HEK293 (cell line): ENCODE data around the gene PPP1R10.
A peak's percentile ranks its signal among the peaks of the same experiment; 100 is the strongest.

Experiments
- CTCF ChIA-PET: fragments of 350-600 bp; formaldehyde crosslinking; extraction: SDS; loops from one replicate; lab custom pipeline; 2021; ENCODE audit warnings: antibody characterized with exemption; lab: Yijun Ruan, JAX
- POLR2A ChIA-PET: fragments of 300-600 bp; formaldehyde crosslinking; extraction: SDS; loops from one replicate; lab custom pipeline; 2020; ENCODE audit warnings: antibody characterized with exemption, inconsistent platforms; lab: Yijun Ruan, JAX
- H3K27ac ChIP-seq: fragments of 200-500 bp; sonication (Bioruptor generic); 2 replicates; pipeline ENCODE4 v1.5.1; 2014; ENCODE audit warnings: low read depth, low read length, control low read depth, inconsistent platforms; ENCODE audit errors: extremely low read depth
- H3K36me3 ChIP-seq, 2 experiments: fragments of 200-500 bp in 1 of 2; sonication (Bioruptor generic) in 1 of 2; 1 replicate in 1 of 2; 2 replicates in 1 of 2; pipeline ENCODE4 v1.5.1; 2014 to 2017; ENCODE audit warnings: inconsistent platforms in 2 of 2, low read length in 2 of 2; ENCODE audit not compliant: control insufficient read depth in 2 of 2, insufficient read depth in 1 of 2
- H3K4me1 ChIP-seq: fragments of 200-500 bp; sonication (Bioruptor generic); 2 replicates; pipeline ENCODE4 v1.5.1; 2014; ENCODE audit warnings: mild to moderate bottlenecking, low read length, inconsistent platforms; ENCODE audit not compliant: control insufficient read depth, insufficient read depth
- H3K4me3 ChIP-seq: 2 replicates; pipeline ENCODE4 v1.5.1; 2011; ENCODE audit warnings: low read depth, mild to moderate bottlenecking, control low read depth, low read length, moderate library complexity
- H3K9me3 ChIP-seq: fragments of 200-500 bp; sonication (Bioruptor generic); 2 replicates; pipeline ENCODE4 v1.5.1; 2014; ENCODE audit warnings: low read depth, low read length, inconsistent platforms; ENCODE audit not compliant: control insufficient read depth, insufficient read depth
- GFI1B ChIP-seq: fragments of 450-650 bp; formaldehyde crosslinking; IDR thresholded peaks from 2 replicates; pipeline ENCODE4 v1.5.1; 2016; ENCODE audit warnings: missing biosample characterization, missing genetic modification characterization
- IKZF3 ChIP-seq: fragments of 450-650 bp; IDR thresholded peaks from 2 replicates; pipeline ENCODE4 v1.5.0; 2018; ENCODE audit warnings: missing biosample characterization, mild to moderate bottlenecking, missing genetic modification characterization, moderate library complexity
- MEIS1 ChIP-seq: sonication (generic); formaldehyde crosslinking; IDR thresholded peaks from 2 replicates; pipeline ENCODE4 v1.8.1; 2022; ENCODE audit warnings: missing genetic modification reagents, mild to moderate bottlenecking, borderline replicate concordance
- PRDM4 ChIP-seq: fragments of 450-650 bp; formaldehyde crosslinking; IDR thresholded peaks from 2 replicates; pipeline ENCODE4 v1.5.1; 2017; ENCODE audit warnings: missing biosample characterization, missing genetic modification characterization
- SALL2 ChIP-seq: fragments of 450-650 bp; formaldehyde crosslinking; IDR thresholded peaks from 2 replicates; pipeline ENCODE4 v1.5.0; 2017; ENCODE audit warnings: missing biosample characterization, mild to moderate bottlenecking, missing genetic modification characterization, borderline replicate concordance
- SP2 ChIP-seq: fragments of 450-650 bp; formaldehyde crosslinking; IDR thresholded peaks from 2 replicates; pipeline ENCODE4 v1.5.1; 2016; ENCODE audit warnings: missing biosample characterization, missing genetic modification characterization
- SP3 ChIP-seq: fragments of 450-650 bp; formaldehyde crosslinking; IDR thresholded peaks from 2 replicates; pipeline ENCODE4 v1.5.1; 2016; ENCODE audit warnings: missing biosample characterization, missing genetic modification characterization
- ZBTB48 ChIP-seq: fragments of 450-650 bp; formaldehyde crosslinking; IDR thresholded peaks from 2 replicates; pipeline ENCODE4 v1.5.1; 2016; ENCODE audit warnings: missing biosample characterization, missing genetic modification characterization
- ZFHX2 ChIP-seq: fragments of 450-650 bp; formaldehyde crosslinking; conservative IDR thresholded peaks from 2 replicates; pipeline ENCODE4 v1.5.1; 2016; ENCODE audit warnings: missing biosample characterization, missing genetic modification characterization
- ZNF175 ChIP-seq: fragments of 450-650 bp; formaldehyde crosslinking; IDR thresholded peaks from 2 replicates; pipeline ENCODE4 v1.5.1; 2016; ENCODE audit warnings: missing biosample characterization, missing genetic modification characterization
- ZNF184 ChIP-seq: fragments of 450-650 bp; IDR thresholded peaks from 2 replicates; pipeline ENCODE4 v1.5.1; 2018; ENCODE audit warnings: missing biosample characterization, mild to moderate bottlenecking, missing genetic modification characterization
- ZNF211 ChIP-seq: fragments of 450-650 bp; formaldehyde crosslinking; IDR thresholded peaks from 2 replicates; pipeline ENCODE4 v1.5.1; 2016; ENCODE audit warnings: low read depth, missing biosample characterization, missing genetic modification characterization
- ZNF335 ChIP-seq: fragments of 450-650 bp; formaldehyde crosslinking; conservative IDR thresholded peaks from 2 replicates; pipeline ENCODE4 v1.5.1; 2016; ENCODE audit warnings: missing biosample characterization, missing genetic modification characterization
- ZNF341 ChIP-seq: fragments of 450-650 bp; formaldehyde crosslinking; IDR thresholded peaks from 2 replicates; pipeline ENCODE4; 2016; ENCODE audit warnings: low read depth, missing biosample characterization, missing genetic modification characterization
- ZNF362 ChIP-seq: fragments of 450-650 bp; formaldehyde crosslinking; IDR thresholded peaks from 2 replicates; pipeline ENCODE4 v1.5.1; 2016; ENCODE audit warnings: missing biosample characterization, missing genetic modification characterization
- ZNF426 ChIP-seq: fragments of 450-650 bp; formaldehyde crosslinking; IDR thresholded peaks from 2 replicates; pipeline ENCODE4 v1.5.1; 2017; ENCODE audit warnings: missing biosample characterization, missing genetic modification characterization, mild to moderate bottlenecking, inconsistent platforms, moderate library complexity
- ZNF473 ChIP-seq: fragments of 450-650 bp; formaldehyde crosslinking; IDR thresholded peaks from 2 replicates; pipeline ENCODE4 v1.5.1; 2017; ENCODE audit warnings: missing biosample characterization, missing genetic modification characterization
- ZNF501 ChIP-seq: fragments of 450-650 bp; formaldehyde crosslinking; IDR thresholded peaks from 2 replicates; pipeline ENCODE4 v1.5.1; 2016; ENCODE audit warnings: missing biosample characterization, missing genetic modification characterization
- ZNF585B ChIP-seq: fragments of 450-650 bp; formaldehyde crosslinking; IDR thresholded peaks from 2 replicates; pipeline ENCODE4 v1.5.1; 2016; ENCODE audit warnings: missing biosample characterization, missing genetic modification characterization
- ZNF623 ChIP-seq: fragments of 450-650 bp; formaldehyde crosslinking; IDR thresholded peaks from 2 replicates; pipeline ENCODE4 v1.5.1; 2016; ENCODE audit warnings: missing biosample characterization, missing genetic modification characterization
- ZNF660 ChIP-seq: fragments of 450-650 bp; IDR thresholded peaks from 2 replicates; pipeline ENCODE4 v1.5.1; 2018; ENCODE audit warnings: missing biosample characterization, mild to moderate bottlenecking, missing genetic modification characterization
- ZNF664 ChIP-seq: fragments of 450-650 bp; formaldehyde crosslinking; IDR thresholded peaks from 2 replicates; pipeline ENCODE4 v1.5.1; 2016; ENCODE audit warnings: missing biosample characterization, missing genetic modification characterization
- ZNF830 ChIP-seq: fragments of 450-650 bp; IDR thresholded peaks from 2 replicates; pipeline ENCODE4 v1.5.0; 2018; ENCODE audit warnings: missing biosample characterization, missing genetic modification characterization, low read depth, mild to moderate bottlenecking, moderate library complexity
- ZXDB ChIP-seq: fragments of 450-650 bp; formaldehyde crosslinking; IDR thresholded peaks from 2 replicates; pipeline ENCODE4 v1.5.1; 2016; ENCODE audit warnings: missing biosample characterization, missing genetic modification characterization
- TF ChIP-seq, protein P1 (sequence below): fragments of 450-650 bp; formaldehyde crosslinking; IDR thresholded peaks from 2 replicates; pipeline ENCODE4 v1.5.1; 2016; ENCODE audit warnings: missing biosample characterization, missing genetic modification characterization
- TF ChIP-seq, protein P2 (sequence below): fragments of 450-650 bp; formaldehyde crosslinking; IDR thresholded peaks from 2 replicates; pipeline ENCODE4 v1.5.1; 2017; ENCODE audit warnings: missing biosample characterization, mild to moderate bottlenecking, missing genetic modification characterization, moderate library complexity
- TF ChIP-seq, protein P3 (sequence below): fragments of 450-650 bp; formaldehyde crosslinking; IDR thresholded peaks from 2 replicates; pipeline ENCODE4 v1.5.1; 2016; ENCODE audit warnings: missing biosample characterization, missing genetic modification characterization

The PPP1R10 gene

DNA sequence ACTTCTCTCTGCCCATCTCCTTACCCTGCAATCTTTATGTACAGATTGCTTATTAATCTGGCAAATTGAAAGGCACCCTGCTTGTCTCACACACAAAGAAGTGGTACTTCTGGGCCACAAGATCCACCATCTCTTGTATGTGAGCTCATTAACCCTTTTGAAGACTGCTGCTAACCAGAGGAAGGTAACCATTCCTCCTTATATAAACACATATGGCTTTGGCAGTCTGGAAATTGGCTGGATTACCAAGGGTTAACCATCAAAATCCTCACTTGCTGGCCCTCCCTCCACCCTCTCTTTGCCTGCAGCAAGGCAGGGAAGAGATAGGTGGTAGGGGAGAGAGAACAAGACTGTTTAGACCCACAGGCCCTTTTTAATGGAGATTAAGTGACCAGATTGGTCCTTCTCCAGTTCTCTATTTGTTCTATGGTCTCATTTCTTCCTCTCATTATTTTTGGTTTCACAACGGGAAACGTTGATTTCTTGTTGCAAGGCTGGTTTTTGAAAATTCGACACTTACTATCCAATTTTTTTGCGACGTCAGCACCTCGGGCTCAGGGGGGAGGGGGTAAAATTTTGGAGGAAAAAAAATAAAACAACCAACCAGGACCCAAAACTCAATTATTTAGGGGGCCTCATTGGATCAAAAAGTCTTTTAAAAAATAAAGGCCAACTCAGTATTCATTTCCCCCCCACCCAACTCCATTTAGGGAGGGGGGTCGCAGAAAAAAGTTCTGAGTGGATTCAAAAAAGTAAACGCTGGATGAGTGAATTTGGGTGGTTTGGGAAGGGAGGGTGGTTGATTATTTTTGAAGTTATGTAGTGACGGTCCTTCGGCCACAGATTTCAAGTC lies 859 bp downstream of the PPP1R10 start (continued):
- TF ChIP-seq MEIS1 (no peak), GFI1B (tag by site-specific recombination) (0 out of 2 replicates have a peak, but pooled peaks have one; percentile 7), ZNF501 (tag by site-specific recombination) (peak; percentile 47; the same call in 1 of the 2 replicates), ZFHX2 (tag by site-specific recombination) (no peak), ZNF660 (tag by site-specific recombination) (peak; percentile 66), ZXDB (tag by site-specific recombination) (peak; percentile 28; the same call in 1 of the 2 replicates), ZNF335 (peak; percentile 36), SP2 (tag by site-specific recombination) (peak; percentile 11; the same call in 1 of the 2 replicates), SP3 (tag by site-specific recombination) (no peak), IKZF3 (peak; percentile 75), PRDM4 (no peak; the same call in 1 of the 2 replicates), ZNF341 (tag by site-specific recombination) (no peak), ZNF211 (tag by site-specific recombination) (no peak)
- TF ChIP-seq, protein P1, sequence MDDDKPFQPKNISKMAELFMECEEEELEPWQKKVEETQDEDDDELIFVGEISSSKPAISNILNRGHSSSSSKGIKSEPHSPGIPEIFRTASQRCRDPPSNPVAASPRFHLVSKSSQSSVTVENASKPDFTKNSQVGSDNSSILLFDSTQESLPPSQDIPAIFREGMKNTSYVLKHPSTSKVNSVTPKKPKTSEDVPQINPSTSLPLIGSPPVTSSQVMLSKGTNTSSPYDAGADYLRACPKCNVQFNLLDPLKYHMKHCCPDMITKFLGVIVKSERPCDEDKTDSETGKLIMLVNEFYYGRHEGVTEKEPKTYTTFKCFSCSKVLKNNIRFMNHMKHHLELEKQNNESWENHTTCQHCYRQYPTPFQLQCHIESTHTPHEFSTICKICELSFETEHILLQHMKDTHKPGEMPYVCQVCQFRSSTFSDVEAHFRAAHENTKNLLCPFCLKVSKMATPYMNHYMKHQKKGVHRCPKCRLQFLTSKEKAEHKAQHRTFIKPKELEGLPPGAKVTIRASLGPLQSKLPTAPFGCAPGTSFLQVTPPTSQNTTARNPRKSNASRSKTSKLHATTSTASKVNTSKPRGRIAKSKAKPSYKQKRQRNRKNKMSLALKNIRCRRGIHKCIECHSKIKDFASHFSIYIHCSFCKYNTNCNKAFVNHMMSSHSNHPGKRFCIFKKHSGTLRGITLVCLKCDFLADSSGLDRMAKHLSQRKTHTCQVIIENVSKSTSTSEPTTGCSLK = no peak
- TF ChIP-seq, protein P2, sequence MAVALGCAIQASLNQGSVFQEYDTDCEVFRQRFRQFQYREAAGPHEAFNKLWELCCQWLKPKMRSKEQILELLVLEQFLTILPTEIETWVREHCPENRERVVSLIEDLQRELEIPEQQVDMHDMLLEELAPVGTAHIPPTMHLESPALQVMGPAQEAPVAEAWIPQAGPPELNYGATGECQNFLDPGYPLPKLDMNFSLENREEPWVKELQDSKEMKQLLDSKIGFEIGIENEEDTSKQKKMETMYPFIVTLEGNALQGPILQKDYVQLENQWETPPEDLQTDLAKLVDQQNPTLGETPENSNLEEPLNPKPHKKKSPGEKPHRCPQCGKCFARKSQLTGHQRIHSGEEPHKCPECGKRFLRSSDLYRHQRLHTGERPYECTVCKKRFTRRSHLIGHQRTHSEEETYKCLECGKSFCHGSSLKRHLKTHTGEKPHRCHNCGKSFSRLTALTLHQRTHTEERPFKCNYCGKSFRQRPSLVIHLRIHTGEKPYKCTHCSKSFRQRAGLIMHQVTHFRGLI (tag by site-specific recombination) = 0 out of 2 replicates have a peak, but pooled peaks have one; percentile 10

DNA sequence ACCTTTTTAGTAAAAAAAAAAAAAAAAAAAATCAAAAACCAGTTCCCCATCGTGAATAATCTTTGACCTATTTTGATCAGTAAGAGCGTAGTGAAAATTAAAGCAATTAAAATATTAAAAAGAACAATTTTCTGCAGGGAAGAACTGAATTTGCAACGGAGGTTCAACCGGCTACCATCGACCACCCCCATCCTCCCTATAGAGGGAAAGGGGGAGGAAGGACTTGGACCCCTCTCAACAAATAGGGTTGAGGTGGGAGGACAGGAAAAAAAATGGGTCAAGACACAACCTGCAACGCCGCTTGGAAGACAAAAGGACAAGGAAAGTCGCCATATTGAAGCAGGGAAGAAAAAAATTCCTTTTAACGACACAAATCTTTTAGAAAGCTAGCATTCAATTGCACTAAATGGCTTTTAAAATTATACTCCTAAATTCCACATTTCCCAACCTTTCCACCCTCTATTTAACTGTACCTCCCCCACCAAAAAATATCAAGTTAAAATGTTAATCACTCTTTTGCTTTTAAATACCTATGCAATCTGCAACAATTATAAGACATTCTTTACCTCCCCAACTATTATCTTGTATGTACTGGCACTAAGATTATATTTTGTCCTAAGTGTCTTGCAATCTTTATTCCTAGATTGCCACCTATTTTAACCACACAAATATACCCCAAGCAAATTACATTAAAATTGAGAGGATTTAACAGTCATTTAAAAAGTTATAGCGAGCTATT lies 1.7 kb downstream of the PPP1R10 start:
- peaks cover 4 to 37% of the 10 kb centered on the region in 2 experiments; a peak in 2 of 3 replicates for H3K36me3 ChIP-seq
- POLR2A ChIA-PET = interaction anchor here (0.6 to 4.8 kb wide), 52 partner anchors 8 to 515 kb away, joined by 3 to 197 read pairs (median 5); partner anchors contain the start of genes ABCF1, ATAT1, C6orf136 and DDR1
- TF ChIP-seq ZBTB48 (no peak), ZNF175 (tag by site-specific recombination) (no peak), ZNF362 (tag by site-specific recombination) (peak; percentile 98), ZNF585B (tag by site-specific recombination) (no peak), ZNF184 (0 out of 2 replicates have a peak, but pooled peaks have one; percentile 5), ZNF426 (tag by site-specific recombination) (no peak), SALL2 (tag by site-specific recombination) (no peak), ZNF623 (peak; percentile 9; the same call in 1 of the 2 replicates), ZNF830 (tag by site-specific recombination) (no peak), ZNF473 (tag by site-specific recombination) (no peak), ZNF664 (tag by site-specific recombination) (no peak)
- TF ChIP-seq, protein P3, sequence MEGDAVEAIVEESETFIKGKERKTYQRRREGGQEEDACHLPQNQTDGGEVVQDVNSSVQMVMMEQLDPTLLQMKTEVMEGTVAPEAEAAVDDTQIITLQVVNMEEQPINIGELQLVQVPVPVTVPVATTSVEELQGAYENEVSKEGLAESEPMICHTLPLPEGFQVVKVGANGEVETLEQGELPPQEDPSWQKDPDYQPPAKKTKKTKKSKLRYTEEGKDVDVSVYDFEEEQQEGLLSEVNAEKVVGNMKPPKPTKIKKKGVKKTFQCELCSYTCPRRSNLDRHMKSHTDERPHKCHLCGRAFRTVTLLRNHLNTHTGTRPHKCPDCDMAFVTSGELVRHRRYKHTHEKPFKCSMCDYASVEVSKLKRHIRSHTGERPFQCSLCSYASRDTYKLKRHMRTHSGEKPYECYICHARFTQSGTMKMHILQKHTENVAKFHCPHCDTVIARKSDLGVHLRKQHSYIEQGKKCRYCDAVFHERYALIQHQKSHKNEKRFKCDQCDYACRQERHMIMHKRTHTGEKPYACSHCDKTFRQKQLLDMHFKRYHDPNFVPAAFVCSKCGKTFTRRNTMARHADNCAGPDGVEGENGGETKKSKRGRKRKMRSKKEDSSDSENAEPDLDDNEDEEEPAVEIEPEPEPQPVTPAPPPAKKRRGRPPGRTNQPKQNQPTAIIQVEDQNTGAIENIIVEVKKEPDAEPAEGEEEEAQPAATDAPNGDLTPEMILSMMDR (tag by site-specific recombination) = no peak

More for the DNA sequence above, 1.7 kb downstream of the PPP1R10 start:
- peak overlapping the region; percentile 65 for H3K27ac ChIP-seq
- CTCF ChIA-PET = interaction anchor here (0.6 to 3.2 kb wide), 10 partner anchors 16 to 130 kb away, joined by 3 to 16 read pairs (median 3); partner anchors contain the start of gene DHX16
- no peaks in the 10 kb centered on the region for H3K9me3 ChIP-seq
- peaks cover 18% of the 10 kb centered on the region for H3K4me1 ChIP-seq
- peak overlapping the region; percentile 74 for H3K4me3 ChIP-seq
